OCI-LY7 (cell line): ENCODE measurements around the gene NCS1. TPM values are rescaled to one million over a fixed set of nuclear protein-coding genes. Genes with fewer than 3 reads are reported as not detected.

Source experiments
- BruUV-seq: library from RNA; stranded (reverse); fragments of 400-500 nt; replicated peaks from 2 replicates; lab custom pipeline; 2021; lab: Mats Ljungman, UMichigan
- CTCF ChIA-PET: fragments of 300-600 bp; sonication (Branson Sonifier 250); formaldehyde crosslinking; loops from one replicate; lab custom pipeline; 2022; ENCODE audit warnings: antibody characterized with exemption; ENCODE audit not compliant: unreplicated experiment; lab: Charles Lee
- POLR2A ChIA-PET: fragments of 300-600 bp; sonication (Branson Sonifier 250); formaldehyde crosslinking; loops from one replicate; lab custom pipeline; 2022; ENCODE audit warnings: antibody characterized with exemption; lab: Charles Lee
- DNase-seq: peaks from one replicate; pipeline ENCODE4 v3.0.0-alpha.2; 2015; ENCODE audit warnings: low spot score
- H2AFZ ChIP-seq: fragments of 200-600 bp; sonication (generic), shearing (Covaris generic); 2 replicates; pipeline ENCODE4 v1.6.1; 2014; ENCODE audit warnings: mild to moderate bottlenecking, antibody characterized with exemption, low read length, moderate library complexity
- H3K27ac ChIP-seq: fragments of 200-600 bp; sonication (generic); 2 replicates; pipeline ENCODE4 v1.5.1; 2014; ENCODE audit warnings: mixed run types, low read depth, mild to moderate bottlenecking, moderate library complexity, low read length, inconsistent platforms; ENCODE audit not compliant: poor library complexity, severe bottlenecking
- H3K36me3 ChIP-seq: fragments of 200-600 bp; sonication (generic); 2 replicates; pipeline ENCODE4 v1.6.1; 2014; ENCODE audit warnings: mild to moderate bottlenecking, antibody characterized with exemption, low read length, moderate library complexity, mixed read lengths; ENCODE audit not compliant: insufficient read depth
- H3K4me1 ChIP-seq: fragments of 200-600 bp; sonication (generic); 2 replicates; pipeline ENCODE4 v1.5.1; 2014; ENCODE audit warnings: mild to moderate bottlenecking, low read length; ENCODE audit not compliant: insufficient read depth, poor library complexity, severe bottlenecking
- H3K4me2 ChIP-seq: fragments of 200-600 bp; sonication (generic); 2 replicates; pipeline ENCODE4 v1.6.1; 2014; ENCODE audit warnings: mild to moderate bottlenecking, low read length
- H3K4me3 ChIP-seq: fragments of 200-600 bp; sonication (generic); 2 replicates; pipeline ENCODE4 v1.5.1; 2014; ENCODE audit warnings: mild to moderate bottlenecking, low read depth, low read length; ENCODE audit not compliant: poor library complexity, severe bottlenecking
- H3K79me2 ChIP-seq: fragments of 200-600 bp; sonication (generic); 2 replicates; pipeline ENCODE4 v1.6.1; 2016; ENCODE audit warnings: low read depth, mild to moderate bottlenecking, low read length, moderate library complexity, mixed read lengths; ENCODE audit not compliant: insufficient read depth
- H3K9me2 ChIP-seq: fragments of 200-600 bp; sonication (generic); 2 replicates; pipeline ENCODE4 v1.6.1; 2016; ENCODE audit warnings: mild to moderate bottlenecking, low read length, mixed read lengths; ENCODE audit not compliant: insufficient read depth
- H3K9me3 ChIP-seq: fragments of 200-600 bp; sonication (generic); 2 replicates; pipeline ENCODE4 v1.6.1; 2014; ENCODE audit warnings: mild to moderate bottlenecking, mixed run types, low read length, mixed read lengths
- H4K20me1 ChIP-seq: fragments of 200-600 bp; sonication (generic); 2 replicates; pipeline ENCODE4 v1.6.1; 2014; ENCODE audit warnings: mild to moderate bottlenecking, antibody characterized with exemption, low read length, moderate library complexity, mixed read lengths; ENCODE audit not compliant: insufficient read depth
- EZH2phosphoT487 ChIP-seq: fragments of 200-600 bp; sonication (generic); IDR thresholded peaks from 2 replicates; pipeline ENCODE4 v1.6.1; 2018; ENCODE audit warnings: low read depth, borderline replicate concordance, mild to moderate bottlenecking, mixed run types, antibody characterized with exemption, low read length, moderate library complexity, mixed read lengths
- intact Hi-C: fragments of 100-400 bp; cut with micrococcal nuclease; formaldehyde crosslinking; loops from one replicate; pipeline ENCODE4 v1.10.0; 2022; ENCODE audit not compliant: unreplicated experiment
- total RNA-seq, 2 experiments: library from RNA; depleted of rRNA in 1 of 2; stranded (reverse); fragments of >200 nt in 1 of 2; shearing (Covaris generic) in 1 of 2; gene quantifications; 2 replicates each; pipeline ENCODE4 v1.2.3, GENCODE V29; 2014 to 2022
- TF ChIP-seq, protein P1 (sequence below): fragments of 200-600 bp; sonication (generic); conservative IDR thresholded peaks from 2 replicates; pipeline ENCODE4 v1.5.1; 2014; ENCODE audit warnings: mild to moderate bottlenecking, antibody characterized with exemption, low read length, moderate library complexity, mixed read lengths

NCS1 gene
- total RNA-seq, 2 experiments from 2014 or later = not detected

- TF ChIP-seq, protein P1, sequence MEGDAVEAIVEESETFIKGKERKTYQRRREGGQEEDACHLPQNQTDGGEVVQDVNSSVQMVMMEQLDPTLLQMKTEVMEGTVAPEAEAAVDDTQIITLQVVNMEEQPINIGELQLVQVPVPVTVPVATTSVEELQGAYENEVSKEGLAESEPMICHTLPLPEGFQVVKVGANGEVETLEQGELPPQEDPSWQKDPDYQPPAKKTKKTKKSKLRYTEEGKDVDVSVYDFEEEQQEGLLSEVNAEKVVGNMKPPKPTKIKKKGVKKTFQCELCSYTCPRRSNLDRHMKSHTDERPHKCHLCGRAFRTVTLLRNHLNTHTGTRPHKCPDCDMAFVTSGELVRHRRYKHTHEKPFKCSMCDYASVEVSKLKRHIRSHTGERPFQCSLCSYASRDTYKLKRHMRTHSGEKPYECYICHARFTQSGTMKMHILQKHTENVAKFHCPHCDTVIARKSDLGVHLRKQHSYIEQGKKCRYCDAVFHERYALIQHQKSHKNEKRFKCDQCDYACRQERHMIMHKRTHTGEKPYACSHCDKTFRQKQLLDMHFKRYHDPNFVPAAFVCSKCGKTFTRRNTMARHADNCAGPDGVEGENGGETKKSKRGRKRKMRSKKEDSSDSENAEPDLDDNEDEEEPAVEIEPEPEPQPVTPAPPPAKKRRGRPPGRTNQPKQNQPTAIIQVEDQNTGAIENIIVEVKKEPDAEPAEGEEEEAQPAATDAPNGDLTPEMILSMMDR = no peak
- no peak for TF ChIP-seq EZH2phosphoT487
- H3K36me3 ChIP-seq = no peaks in the 10 kb centered on the region
- intact Hi-C loops = no loop called here
- BruUV-seq = no TSS peak
- no peak overlapping the region for H3K4me2 ChIP-seq
- ChIA-PET POLR2A (no interaction called here), CTCF (no interaction called here)
- H3K27ac ChIP-seq = no peak overlapping the region
- no peak overlapping the region for H2AFZ ChIP-seq
- H4K20me1 ChIP-seq = no peaks in the 10 kb centered on the region
- H3K79me2 ChIP-seq = no peaks in the 10 kb centered on the region
- no peaks in the 10 kb centered on the region for H3K4me1 ChIP-seq
- DNase-seq = no peak
- H3K9me3 ChIP-seq = no peaks in the 10 kb centered on the region
- no peak overlapping the region for H3K4me3 ChIP-seq
- no peaks in the 10 kb centered on the region for H3K9me2 ChIP-seq
Measured at GRCh38 chr9:130285271-130285670, 113.1 kb downstream of the NCS1 start.

DNA sequence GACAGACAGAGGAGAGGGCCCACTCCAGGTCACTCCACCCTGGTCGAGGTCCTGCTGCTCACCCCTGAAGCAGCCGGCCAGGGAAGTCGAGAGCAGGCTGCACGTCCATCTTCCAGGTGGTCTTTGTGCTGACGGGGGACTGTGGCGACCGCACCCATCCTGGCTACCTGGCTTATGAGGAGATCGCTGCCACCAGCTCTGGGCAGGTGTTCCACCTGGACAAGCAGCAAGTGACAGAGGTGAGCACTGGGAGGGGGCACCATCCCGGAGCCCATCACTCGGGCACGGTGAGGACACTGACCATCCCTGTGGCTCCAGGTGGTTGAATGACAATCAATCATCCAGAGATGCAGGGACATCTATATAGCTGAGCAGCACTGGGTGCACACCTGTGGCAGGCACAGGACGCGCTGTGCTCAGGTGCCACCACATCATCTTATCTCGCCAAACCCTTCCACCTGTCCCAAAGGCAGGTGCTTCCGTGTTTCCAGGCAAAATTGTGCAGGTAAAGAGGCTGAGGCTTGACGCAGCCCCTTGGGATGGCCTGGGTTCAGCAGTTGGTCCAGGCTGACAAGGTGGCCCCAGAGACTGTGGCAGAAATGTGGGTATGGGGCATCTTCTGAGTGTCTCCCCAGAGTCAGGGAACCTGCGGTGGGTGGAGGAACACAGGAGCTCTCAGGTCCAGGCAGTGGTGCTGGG is 114.0 kb downstream of the NCS1 start:
- Histone ChIP-seq H3K27ac (no peak overlapping the region), H3K9me2 (no peaks in the 10 kb centered on the region), H3K9me3 (no peaks in the 10 kb centered on the region), H3K4me3 (no peak overlapping the region), H3K36me3 (no peaks in the 10 kb centered on the region), H3K4me1 (no peaks in the 10 kb centered on the region), H4K20me1 (no peaks in the 10 kb centered on the region), H3K4me2 (no peak overlapping the region), H3K79me2 (no peaks in the 10 kb centered on the region), H2AFZ (no peak overlapping the region)
- BruUV-seq = no TSS peak
- ChIA-PET CTCF (no interaction called here), POLR2A (no interaction called here)
- intact Hi-C loops = no loop called here
- TF ChIP-seq EZH2phosphoT487 = no peak
- TF ChIP-seq, protein P1 = no peak
- no peak for DNase-seq

Other genes starting within 250 kb of the NCS1 start
- gene FNBP1, start 129.2 kb upstream of the NCS1 start, total RNA-seq (2014; rRNA removed; shearing (Covaris generic)) = 93.3 and 117 TPM in 2 replicates
- 164 and 168 TPM in 2 replicates for gene FNBP1, start 129.2 kb upstream of the NCS1 start, total RNA-seq (2022)
- 8.7 and 10.4 TPM in 2 replicates for gene GPR107, start 118.5 kb upstream of the NCS1 start, total RNA-seq (2014; rRNA removed; shearing (Covaris generic))
- 24.3 and 28.8 TPM in 2 replicates for gene GPR107, start 118.5 kb upstream of the NCS1 start, total RNA-seq (2022)
- gene HMCN2, start 93.4 kb downstream of the NCS1 start, total RNA-seq (2014; rRNA removed; shearing (Covaris generic)) = not detected in 2 replicates
- gene HMCN2, start 93.4 kb downstream of the NCS1 start, total RNA-seq (2022) = not detected in 2 replicates